CD4-positive, alpha-beta T cell treated with Interleukin-15 for 4 hours (primary cell): ENCODE measurements around the gene CCDC102A.
A peak's percentile ranks its signal among the peaks of the same experiment; 100 is the strongest.
"Not testable (repeated sequence)": the region's sequence is repeated elsewhere in the genome, so short reads cannot be mapped to it uniquely, and the experiment has no call there.

Experiments
- DNase-seq: peaks from one replicate; pipeline ENCODE4 v3.0.0-alpha.2; 2020; ENCODE audit warnings: low spot score

CCDC102A gene

DNA sequence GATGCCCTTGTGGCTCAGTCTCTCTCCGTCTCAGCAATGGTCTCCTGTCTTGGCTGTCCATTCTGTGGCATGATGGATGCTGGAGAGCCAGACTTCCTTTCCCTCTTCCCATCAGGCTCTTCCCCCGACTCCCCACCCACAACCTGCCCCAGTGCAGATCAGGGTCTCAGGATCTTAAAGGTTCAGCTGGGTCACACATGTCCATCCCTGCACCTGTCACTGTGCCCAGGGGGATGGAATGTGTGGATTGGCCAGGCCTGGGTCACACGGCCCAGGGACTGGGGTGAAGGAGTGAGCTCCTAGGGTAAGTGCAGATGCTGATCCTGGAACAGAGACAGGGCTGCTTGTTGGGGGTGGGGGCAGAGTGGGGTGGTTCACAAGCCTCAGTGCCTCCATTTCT is 29.1 kb upstream of the CCDC102A start:
- no peak for DNase-seq

- DNase-seq = no peak
Measured at GRCh38 chr16:57564571-57565270, 28.4 kb upstream of the CCDC102A start.

DNA sequence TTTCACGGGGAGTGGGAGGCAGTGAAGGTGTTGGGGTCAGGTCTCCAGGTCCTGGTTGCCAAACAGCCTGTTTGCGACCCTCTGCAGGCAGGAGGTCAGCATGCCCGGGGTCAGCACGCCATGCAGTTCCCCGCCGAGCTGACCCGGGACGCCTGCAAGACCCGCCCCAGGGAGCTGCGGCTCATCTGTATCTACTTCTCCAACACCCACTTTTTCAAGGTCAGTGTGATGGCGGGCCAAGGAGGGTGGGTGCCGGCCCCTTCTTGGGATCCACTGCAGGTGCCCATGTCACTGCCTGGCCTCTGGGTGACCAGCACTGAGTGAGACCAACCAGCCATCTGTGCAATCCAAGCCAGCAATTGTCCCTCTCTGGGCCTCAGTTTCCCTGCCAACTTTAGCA is 27.4 kb upstream of the CCDC102A start:
- DNase-seq = no peak

- no peak for DNase-seq
Measured at GRCh38 chr16:57563487-57563750, 27.0 kb upstream of the CCDC102A start.

GRCh38 chr16:57562669-57563486 is 26.5 kb upstream of the CCDC102A start:
- no peak for DNase-seq

GRCh38 chr16:57562066-57562465 is 25.7 kb upstream of the CCDC102A start:
- DNase-seq = no peak

GRCh38 chr16:57559072-57559790 is 22.9 kb upstream of the CCDC102A start:
- no peak for DNase-seq

DNA sequence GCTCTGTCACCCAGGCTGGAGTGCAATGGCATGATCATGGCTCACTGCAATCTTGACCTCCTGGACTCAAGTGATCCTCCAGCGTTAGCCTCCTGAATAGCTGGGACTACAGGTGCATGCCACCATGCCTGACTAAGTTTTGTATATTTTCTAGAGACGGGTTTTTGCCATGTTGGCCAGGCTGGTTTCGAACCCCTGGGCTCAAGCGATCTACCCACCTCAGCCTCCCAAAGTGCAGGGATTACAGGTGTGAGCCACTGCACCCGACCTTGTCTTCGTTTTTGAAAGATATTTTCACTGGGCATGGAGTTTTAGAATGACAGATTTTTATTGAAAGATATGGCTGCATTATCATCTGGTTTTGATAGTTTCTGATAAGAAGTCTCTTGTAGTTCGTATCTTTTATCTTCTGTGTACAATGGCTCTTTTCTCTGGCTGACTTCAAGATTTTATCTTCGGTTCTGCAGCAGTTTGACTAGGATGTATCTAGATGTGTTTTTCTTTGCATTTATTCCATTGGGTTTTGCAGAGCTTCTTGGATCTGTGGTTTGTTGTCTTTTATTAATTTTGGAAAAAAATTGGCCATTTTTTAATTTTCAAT is 20.7 kb upstream of the CCDC102A start:
- no peak for DNase-seq

DNA sequence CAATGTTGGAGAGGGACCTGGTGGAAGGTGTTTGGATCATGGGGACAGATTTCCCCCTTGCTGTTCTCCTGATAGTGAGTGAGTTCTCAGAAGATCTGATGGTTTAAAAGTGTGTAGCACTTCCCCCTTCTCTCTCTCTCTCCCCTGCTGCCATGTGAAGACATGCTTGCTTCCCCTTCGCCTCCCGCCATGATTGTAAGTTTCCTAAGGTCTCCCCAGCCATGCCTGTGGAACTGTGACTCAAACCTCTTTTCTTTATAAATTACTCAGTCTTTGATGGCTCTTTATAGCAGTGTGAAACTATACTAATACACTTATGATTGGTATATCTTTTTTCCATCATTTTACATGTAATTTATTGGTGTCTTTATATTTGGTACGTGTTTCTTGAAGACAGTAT is 19.5 kb upstream of the CCDC102A start:
- no peak for DNase-seq

DNA sequence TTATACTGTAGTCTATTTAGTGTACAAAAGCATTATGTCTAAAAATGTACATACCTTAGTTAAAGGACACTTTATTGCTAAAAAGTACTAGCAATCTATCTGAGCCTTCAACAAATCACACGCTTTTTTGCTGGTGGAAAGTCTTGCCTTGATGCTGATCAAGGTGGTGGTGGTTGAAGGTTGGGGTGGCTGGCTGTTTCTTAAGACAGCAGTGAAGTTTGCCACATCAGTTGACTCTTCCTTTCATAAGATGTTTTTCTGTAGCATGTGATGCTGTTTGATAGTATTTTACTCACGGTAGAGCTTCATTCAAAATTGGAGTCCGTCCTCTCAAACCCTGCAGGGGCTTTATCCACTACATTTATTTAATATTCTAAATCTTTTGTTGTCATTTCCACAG is 14.7 kb upstream of the CCDC102A start:
- no peak for DNase-seq

GRCh38 chr16:57549730-57550129 is 13.4 kb upstream of the CCDC102A start:
- DNase-seq = no peak

DNA sequence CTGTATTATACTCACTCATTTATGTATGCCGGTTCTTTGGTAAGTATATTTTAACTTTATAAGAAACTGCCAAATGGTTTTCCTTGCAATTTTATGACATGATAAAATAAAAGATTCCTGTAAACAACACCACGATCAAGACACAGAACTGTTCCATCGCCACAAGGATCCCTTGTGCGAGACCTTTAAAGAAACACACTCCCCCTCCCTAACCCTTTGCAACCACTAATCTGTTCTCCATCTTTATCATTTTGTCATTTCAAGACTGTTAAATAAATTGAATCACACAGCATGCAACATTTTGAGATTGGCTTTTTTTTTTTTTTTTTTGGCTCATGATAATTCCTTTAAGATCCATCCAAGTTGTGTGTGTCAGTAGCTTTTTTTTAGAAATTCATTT is 12.0 kb upstream of the CCDC102A start:
- DNase-seq = no peak

DNA sequence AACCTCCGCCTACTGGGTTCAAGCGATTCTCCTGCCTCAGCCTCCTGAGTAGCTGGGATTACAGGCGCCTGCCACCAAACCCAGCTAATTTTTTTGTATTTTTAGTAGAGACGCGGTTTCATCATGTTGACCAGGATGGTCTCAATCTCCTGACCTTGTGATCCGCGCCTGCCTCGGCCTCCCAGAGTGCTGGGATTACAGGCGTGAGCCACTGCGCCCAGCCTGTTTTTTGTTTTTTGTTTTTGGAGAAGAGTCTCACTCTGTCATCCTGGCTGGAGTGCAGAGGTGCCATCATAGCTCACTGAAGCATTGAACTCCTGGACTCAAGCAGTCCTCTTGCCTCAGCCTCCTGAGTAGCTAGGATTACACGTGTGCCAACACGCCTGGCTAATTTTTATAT is 11.2 kb upstream of the CCDC102A start:
- not testable (repeated sequence) for DNase-seq

DNA sequence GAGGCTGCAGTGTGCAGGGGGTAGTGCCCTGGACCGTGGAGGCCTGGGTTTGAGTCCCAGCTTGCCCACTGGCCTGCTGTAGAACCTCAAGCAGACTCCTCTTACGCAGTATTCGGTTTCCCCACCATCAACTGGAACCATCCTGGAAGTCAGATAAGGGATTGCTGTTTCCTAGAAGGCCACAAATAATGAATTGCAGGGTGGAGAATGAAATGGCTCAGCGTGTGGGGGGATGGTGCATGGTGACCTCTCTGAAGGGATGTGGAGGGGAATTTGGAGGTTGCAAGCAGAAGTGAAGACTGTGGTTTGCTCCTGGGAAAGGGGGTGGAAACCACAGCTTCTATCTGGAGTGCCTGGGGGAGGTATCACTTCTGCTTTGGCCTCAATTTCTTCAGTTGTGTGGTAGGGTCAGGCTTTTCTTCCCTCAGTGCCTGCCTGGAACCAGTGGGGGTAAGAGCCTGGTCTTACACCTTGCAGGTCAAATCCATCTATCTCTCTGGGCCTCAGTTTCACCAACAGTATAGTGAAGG is 7.8 kb upstream of the CCDC102A start:
- no peak for DNase-seq

- DNase-seq = no peak
Measured at GRCh38 chr16:57541754-57542435, 5.5 kb upstream of the CCDC102A start.

- no peak for DNase-seq
Measured at GRCh38 chr16:57540906-57541753, 4.8 kb upstream of the CCDC102A start.

- DNase-seq = no peak
Measured at GRCh38 chr16:57540387-57540786, 4.0 kb upstream of the CCDC102A start.

DNA sequence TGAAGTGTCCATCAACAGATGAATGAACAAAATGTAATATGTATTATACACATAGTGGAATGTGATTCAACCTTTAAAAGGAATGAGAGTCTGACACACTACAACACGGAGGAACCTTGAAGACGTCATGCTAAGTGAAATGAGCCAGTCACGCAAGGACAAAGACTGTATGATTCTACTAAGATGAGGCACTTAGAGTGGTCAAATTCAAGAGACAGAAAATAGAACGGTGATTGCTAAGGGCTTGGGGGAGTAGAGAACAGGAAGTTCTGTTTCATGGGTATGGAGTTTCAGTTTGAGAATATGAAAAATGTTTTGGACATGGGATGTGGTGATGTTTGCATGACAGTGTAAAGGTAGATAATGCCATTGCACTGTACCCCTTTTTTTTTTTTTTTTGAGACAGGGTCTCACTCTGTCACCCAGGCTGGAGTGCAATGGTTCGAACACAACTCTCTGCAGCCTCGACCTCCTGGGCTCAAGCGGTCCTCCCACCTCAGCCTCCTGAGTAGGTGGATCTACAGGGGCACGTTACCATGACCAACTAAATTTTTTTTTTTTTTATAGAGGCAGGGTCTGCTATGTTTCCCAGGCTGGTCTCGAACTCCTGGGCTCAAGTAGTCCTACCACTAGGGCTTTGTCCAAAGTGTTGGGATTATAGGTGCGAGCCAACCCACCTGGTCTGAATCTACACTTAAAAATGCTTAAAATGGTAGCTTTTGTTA is 2.9 kb upstream of the CCDC102A start:
- DNase-seq = peak; percentile 38

DNA sequence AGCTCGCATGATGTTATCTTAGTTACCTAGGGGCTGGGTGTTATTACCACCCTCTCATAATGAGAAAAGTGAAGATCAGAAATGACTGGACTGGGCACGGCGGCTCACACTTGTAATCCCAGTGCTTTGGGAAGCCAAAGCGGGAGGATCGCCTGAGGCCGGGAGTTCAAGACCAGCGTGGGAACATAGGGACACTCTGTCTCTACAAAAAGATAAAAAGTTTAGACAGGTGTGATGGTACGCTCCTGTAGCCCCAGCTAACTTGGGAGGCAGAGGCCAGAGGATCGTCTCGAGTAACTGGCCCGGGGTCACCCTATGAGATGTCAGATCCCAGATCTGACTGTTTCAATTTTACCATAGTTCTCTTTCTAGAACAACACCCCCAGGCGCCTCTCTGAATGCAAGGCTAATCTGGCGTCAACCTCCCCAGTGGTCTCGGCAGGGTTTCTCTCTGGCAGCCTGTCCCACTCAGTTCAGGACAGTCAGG is 1.9 kb upstream of the CCDC102A start:
- DNase-seq = no peak

- no peak for DNase-seq
Measured at GRCh38 chr16:57537581-57538234, 1.3 kb upstream of the CCDC102A start.
